CD4-positive, alpha-beta T cell (primary cell): Measurements from ENCODE around the gene CSPG4. TPM values are rescaled to one million over a fixed set of nuclear protein-coding genes. Genes with fewer than 3 reads are reported as not detected.
"Not testable (repeated sequence)": the region's sequence is repeated elsewhere in the genome, so short reads cannot be mapped to it uniquely, and the experiment has no call there.

Experiments used
- ATAC-seq: fragments of 200-7000 bp; cut with Tn5 transposase; one replicate; pipeline ENCODE4 v1.10.0; 2022; ENCODE audit warnings: mild to moderate bottlenecking; ENCODE audit not compliant: poor library complexity
- CTCF ChIA-PET: fragments of 350-600 bp; sonication (Branson Sonifier 250); formaldehyde crosslinking; loops from one replicate; lab custom pipeline; 2021; ENCODE audit warnings: antibody characterized with exemption, inconsistent platforms; lab: Charles Lee
- POLR2A ChIA-PET: fragments of 350-600 bp; sonication (Branson Sonifier 250); formaldehyde crosslinking; loops from one replicate; lab custom pipeline; 2021; ENCODE audit warnings: antibody characterized with exemption, inconsistent platforms; lab: Charles Lee
- DNase-seq, 14 experiments: peaks; one replicate each; pipeline ENCODE4 v3.0.0-alpha.2; 2013 to 2020; ENCODE audit warnings: mixed read lengths in 2 of 14
- H3K27ac ChIP-seq, 2 donors: one replicate each; pipeline versions ENCODE4 v1.5.1 to v1.7.0; 2013; ENCODE audit warnings: low read length in 2 of 2, low read depth in 1 of 2, mild to moderate bottlenecking in 1 of 2
- H3K27me3 ChIP-seq, 2 experiments: 1 replicate in 1 of 2; 2 replicates in 1 of 2; pipeline versions ENCODE4 v1.6.1 to v1.7.0; 2013; ENCODE audit warnings: low read length in 2 of 2, control low read depth in 1 of 2, mild to moderate bottlenecking in 1 of 2, moderate library complexity in 1 of 2; ENCODE audit not compliant: insufficient read depth in 2 of 2, control insufficient read depth in 1 of 2
- H3K36me3 ChIP-seq: one replicate; pipeline ENCODE4 v1.6.1; 2013; ENCODE audit warnings: low read length, control low read depth; ENCODE audit not compliant: insufficient read depth
- H3K4me1 ChIP-seq: one replicate; pipeline ENCODE4 v1.6.1; 2013; ENCODE audit warnings: low read length, control low read depth; ENCODE audit not compliant: insufficient read depth
- H3K4me3 ChIP-seq: one replicate; pipeline ENCODE4 v1.5.1; 2013; ENCODE audit warnings: mild to moderate bottlenecking, low read length, moderate library complexity
- H3K9me3 ChIP-seq, 2 experiments: 1 replicate in 1 of 2; 2 replicates in 1 of 2; pipeline versions ENCODE4 v1.6.1 to v1.7.0; 2013; ENCODE audit warnings: low read length in 2 of 2, mild to moderate bottlenecking in 2 of 2, control low read depth in 1 of 2, moderate library complexity in 1 of 2; ENCODE audit not compliant: control insufficient read depth in 1 of 2, insufficient read depth in 1 of 2
- H3K27ac Mint-ChIP-seq: one replicate; pipeline ENCODE4 v1.8.0; 2020; ENCODE audit warnings: mixed read lengths
- H3K27me3 Mint-ChIP-seq: one replicate; pipeline ENCODE4 v1.8.0; 2021; ENCODE audit warnings: mixed read lengths
- H3K36me3 Mint-ChIP-seq: one replicate; pipeline ENCODE4 v1.8.0; 2021; ENCODE audit warnings: low read depth, mixed read lengths
- H3K4me1 Mint-ChIP-seq: one replicate; pipeline ENCODE4 v1.8.0; 2021; ENCODE audit warnings: low read depth, mixed read lengths
- H3K4me3 Mint-ChIP-seq: one replicate; pipeline ENCODE4 v1.8.0; 2020; ENCODE audit warnings: mild to moderate bottlenecking, mixed read lengths
- H3K9me3 Mint-ChIP-seq: one replicate; pipeline ENCODE4 v1.8.0; 2020; ENCODE audit warnings: mixed read lengths
- CTCF ChIP-seq: fragments of 200-600 bp; IDR thresholded peaks from one replicate; pipeline ENCODE4 v1.8.0; 2022; ENCODE audit warnings: antibody characterized with exemption, mild to moderate bottlenecking
- intact Hi-C, 2 experiments: fragments of 100-400 bp; cut with DNase I in 1 of 2; cut with micrococcal nuclease in 1 of 2; formaldehyde crosslinking; loops; one replicate each; pipeline versions ENCODE4 v1.15.1 to v1.9.0; 2023 to 2025; cut with DNase I, micrococcal nuclease
- total RNA-seq, 174 experiments: library from RNA in 2 of 174; stranded (reverse) in 2 of 174; gene quantifications; one replicate each; pipeline ENCODE4 v1.2.3 and lab custom pipeline; 2021 to 2026

Gene CSPG4
- total RNA-seq, 2 experiments from 2014 or later: not detected

GRCh38 chr15:75699517-75699916 is 13.1 kb downstream of the CSPG4 start:
- H3K4me3 Mint-ChIP-seq, H3K4me1 Mint-ChIP-seq, POLR2A ChIA-PET, H3K27ac Mint-ChIP-seq, H3K4me3 ChIP-seq, H3K4me1 ChIP-seq, H3K9me3 Mint-ChIP-seq, H3K27me3 ChIP-seq, intact Hi-C loops, H3K27ac ChIP-seq, H3K36me3 ChIP-seq, ATAC-seq, H3K9me3 ChIP-seq, H3K36me3 Mint-ChIP-seq, H3K27me3 Mint-ChIP-seq, CTCF ChIA-PET: not testable (repeated sequence)
- DNase-seq: peak in 1 of 14 experiments; percentile 31

- H3K27ac ChIP-seq, ATAC-seq, H3K4me3 ChIP-seq, H3K27ac Mint-ChIP-seq, H3K4me3 Mint-ChIP-seq, H3K9me3 ChIP-seq, DNase-seq, H3K36me3 ChIP-seq, H3K36me3 Mint-ChIP-seq, H3K27me3 ChIP-seq, H3K4me1 Mint-ChIP-seq, H3K4me1 ChIP-seq, H3K9me3 Mint-ChIP-seq, CTCF ChIA-PET, intact Hi-C loops, POLR2A ChIA-PET: not testable (repeated sequence)
- H3K27me3 Mint-ChIP-seq: peaks cover 13% of the 10 kb centered on the region
Observed at GRCh38 chr15:75697974-75698747, 14.5 kb downstream of the CSPG4 start.

- CTCF ChIA-PET: no interaction called here
- H3K27me3 Mint-ChIP-seq: peaks cover 16% of the 10 kb centered on the region
- no peak overlapping the region for H3K27ac ChIP-seq
- no peaks in the 10 kb centered on the region for H3K9me3 ChIP-seq
- H3K4me1 Mint-ChIP-seq: peaks cover 7% of the 10 kb centered on the region
- H3K4me3 Mint-ChIP-seq: no peak overlapping the region
- no peaks in the 10 kb centered on the region for H3K9me3 Mint-ChIP-seq
- no peak for ATAC-seq
- POLR2A ChIA-PET: no interaction called here
- intact Hi-C loops: no loop called here
- H3K36me3 Mint-ChIP-seq: no peaks in the 10 kb centered on the region
- no peak for DNase-seq
- TF ChIP-seq CTCF: no peak
- H3K36me3 ChIP-seq: no peaks in the 10 kb centered on the region
- H3K4me1 ChIP-seq: peaks cover 9% of the 10 kb centered on the region
- no peak overlapping the region for H3K27ac Mint-ChIP-seq
- no peak overlapping the region for H3K4me3 ChIP-seq
- peaks cover 0 to 4% of the 10 kb centered on the region in 2 experiments for H3K27me3 ChIP-seq
Observed at GRCh38 chr15:75697523-75697922, 15.1 kb downstream of the CSPG4 start.

- Histone ChIP-seq H3K4me3 (no peak overlapping the region), H3K36me3 (no peaks in the 10 kb centered on the region), H3K4me1 (peaks cover 9% of the 10 kb centered on the region), H3K9me3 (no peaks in the 10 kb centered on the region), H3K27me3 (peaks cover 0 to 4% of the 10 kb centered on the region in 2 experiments), H3K27ac (no peak overlapping the region)
- no peak for ATAC-seq
- ChIA-PET POLR2A (no interaction called here), CTCF (no interaction called here)
- TF ChIP-seq CTCF: no peak
- Mint-ChIP-seq H3K36me3 (no peaks in the 10 kb centered on the region), H3K9me3 (no peaks in the 10 kb centered on the region), H3K27ac (no peak overlapping the region), H3K27me3 (peaks cover 21% of the 10 kb centered on the region), H3K4me1 (peaks cover 7% of the 10 kb centered on the region), H3K4me3 (no peak overlapping the region)
- intact Hi-C loops: no loop called here
- DNase-seq: no peak
Observed at GRCh38 chr15:75696854-75697259, 15.8 kb downstream of the CSPG4 start.
